ENCODE data around the gene ARHGEF25. TPM values are rescaled to one million over a fixed set of nuclear protein-coding genes. Genes with fewer than 3 reads are reported as not detected.
A peak's percentile ranks its signal among the peaks of the same experiment; 100 is the strongest.

ARHGEF25 gene
- polyA plus RNA-seq, 2 of the 4 experiments (the other 2 are of a cell fraction), result 9.3 to 13.8 TPM

DNA sequence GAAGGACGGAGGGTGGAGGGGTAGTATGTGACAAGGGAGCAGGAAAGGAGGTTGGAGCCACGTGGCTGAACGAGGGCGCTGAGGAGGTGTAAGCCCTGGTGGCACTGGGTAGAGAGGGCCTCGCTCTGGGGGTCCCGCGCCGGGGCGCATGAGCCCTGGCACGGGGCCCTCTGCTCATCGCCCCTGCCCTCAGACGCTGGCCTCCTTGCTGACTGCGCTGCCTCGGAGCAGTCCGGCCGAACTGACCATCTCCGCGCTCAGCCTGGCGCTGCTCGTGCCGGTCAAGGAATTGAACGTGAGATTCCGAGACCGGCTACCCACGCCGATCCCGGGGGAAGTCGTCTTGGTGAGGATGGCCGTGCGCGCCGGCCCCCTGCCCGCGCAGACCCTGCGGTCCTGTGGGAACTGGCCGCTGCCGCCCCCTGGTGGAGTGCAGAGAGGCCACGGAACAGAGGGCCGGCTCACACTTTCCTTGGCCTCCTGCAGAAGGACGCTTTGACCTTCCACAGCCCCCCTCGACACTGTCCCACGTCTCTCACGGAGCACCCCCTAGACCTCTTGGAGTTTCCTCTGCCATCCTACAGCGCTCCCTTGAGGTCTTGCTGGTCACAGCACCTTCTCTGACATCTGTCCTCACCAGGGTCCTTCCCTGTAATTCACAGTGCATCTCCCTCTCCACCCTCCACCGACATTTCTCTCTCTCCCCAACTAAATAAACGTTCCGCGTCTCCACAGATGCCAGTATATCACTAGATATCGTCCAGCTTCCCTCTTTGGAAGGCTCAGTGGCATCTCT, 10.5 kb downstream of the ARHGEF25 start (continued):
- TF ChIP-seq PHF8 (IDR thresholded peaks at IDR 0.05; ENCODE audit: borderline replicate concordance, low read depth) (no peak), ZFP36 (IDR thresholded peaks at IDR 0.05; ENCODE audit: borderline replicate concordance, partially characterized antibody) (no peak), MYC (IDR thresholded peaks at IDR 0.05; ENCODE audit: borderline replicate concordance, low read length) (0 out of 2 replicates have a peak, but pooled peaks have one; percentile 45), MAZ (IDR thresholded peaks at IDR 0.05; ENCODE audit: borderline replicate concordance, low read depth, low read length) (no peak), SREBF2 (IDR thresholded peaks at IDR 0.05) (no peak), JUN (IDR thresholded peaks at IDR 0.05) (no peak), SMC3 (IDR thresholded peaks at IDR 0.05) (peak; percentile 96), ZNF302 (CRISPR knock-in tag; IDR thresholded peaks at IDR 0.05) (no peak), ESRRA (IDR thresholded peaks at IDR 0.05; ENCODE audit: borderline replicate concordance, low read length) (no peak), CHD4 (IDR thresholded peaks at IDR 0.05; ENCODE audit: borderline replicate concordance) (no peak), CBX8 (IDR thresholded peaks at IDR 0.05) (no peak), HDAC2 (IDR thresholded peaks at IDR 0.05) (no peak), HEYL (CRISPR knock-in tag; IDR thresholded peaks at IDR 0.05) (no peak), TFCP2L1 (CRISPR knock-in tag; IDR thresholded peaks at IDR 0.05) (no peak), NFE2L2 (conservative IDR thresholded peaks at IDR 0.05; ENCODE audit: low read length) (no peak), HOXB13 (CRISPR knock-in tag; IDR thresholded peaks at IDR 0.05; ENCODE audit: low read depth) (no peak), BHLHE40 (IDR thresholded peaks at IDR 0.05; ENCODE audit: low read depth, low read length) (no peak), MAFK (IDR thresholded peaks at IDR 0.05; ENCODE audit: partially characterized antibody) (peak; percentile 7), HOXA7 (CRISPR knock-in tag; IDR thresholded peaks at IDR 0.05) (no peak), RNF2 (IDR thresholded peaks at IDR 0.05; ENCODE audit: borderline replicate concordance, low read depth) (no peak), EP300 (IDR thresholded peaks at IDR 0.05) (no peak), POLR2AphosphoS2 (conservative IDR thresholded peaks at IDR 0.05; ENCODE audit: low read length) (no peak), FOXS1 (CRISPR knock-in tag; IDR thresholded peaks at IDR 0.05) (no peak), EHF (CRISPR knock-in tag; IDR thresholded peaks at IDR 0.05) (no peak), CBX2 (IDR thresholded peaks at IDR 0.05; ENCODE audit: borderline replicate concordance, low read depth) (no peak), POLR2A (IDR thresholded peaks at IDR 0.05; ENCODE audit: low read length) (no peak), FOSB (CRISPR knock-in tag; IDR thresholded peaks at IDR 0.05) (no peak), GATA3 (IDR thresholded peaks at IDR 0.05; ENCODE audit: borderline replicate concordance) (no peak), NPAS2 (CRISPR knock-in tag; IDR thresholded peaks at IDR 0.05; ENCODE audit: borderline replicate concordance) (no peak), RFX5 (IDR thresholded peaks at IDR 0.05) (no peak), ZSCAN20 (CRISPR knock-in tag; IDR thresholded peaks at IDR 0.05) (no peak), EHMT2 (IDR thresholded peaks at IDR 0.05; ENCODE audit: low read depth) (no peak), KDM5A (IDR thresholded peaks at IDR 0.05) (no peak)
- TF ChIP-seq, protein P1, sequence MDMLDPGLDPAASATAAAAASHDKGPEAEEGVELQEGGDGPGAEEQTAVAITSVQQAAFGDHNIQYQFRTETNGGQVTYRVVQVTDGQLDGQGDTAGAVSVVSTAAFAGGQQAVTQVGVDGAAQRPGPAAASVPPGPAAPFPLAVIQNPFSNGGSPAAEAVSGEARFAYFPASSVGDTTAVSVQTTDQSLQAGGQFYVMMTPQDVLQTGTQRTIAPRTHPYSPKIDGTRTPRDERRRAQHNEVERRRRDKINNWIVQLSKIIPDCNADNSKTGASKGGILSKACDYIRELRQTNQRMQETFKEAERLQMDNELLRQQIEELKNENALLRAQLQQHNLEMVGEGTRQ (IDR thresholded peaks at IDR 0.05), result no peak
- TF ChIP-seq, protein P2, sequence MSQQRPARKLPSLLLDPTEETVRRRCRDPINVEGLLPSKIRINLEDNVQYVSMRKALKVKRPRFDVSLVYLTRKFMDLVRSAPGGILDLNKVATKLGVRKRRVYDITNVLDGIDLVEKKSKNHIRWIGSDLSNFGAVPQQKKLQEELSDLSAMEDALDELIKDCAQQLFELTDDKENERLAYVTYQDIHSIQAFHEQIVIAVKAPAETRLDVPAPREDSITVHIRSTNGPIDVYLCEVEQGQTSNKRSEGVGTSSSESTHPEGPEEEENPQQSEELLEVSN (IDR thresholded peaks at IDR 0.05; ENCODE audit: borderline replicate concordance, low read depth), result no peak
- TF ChIP-seq, protein P3, sequence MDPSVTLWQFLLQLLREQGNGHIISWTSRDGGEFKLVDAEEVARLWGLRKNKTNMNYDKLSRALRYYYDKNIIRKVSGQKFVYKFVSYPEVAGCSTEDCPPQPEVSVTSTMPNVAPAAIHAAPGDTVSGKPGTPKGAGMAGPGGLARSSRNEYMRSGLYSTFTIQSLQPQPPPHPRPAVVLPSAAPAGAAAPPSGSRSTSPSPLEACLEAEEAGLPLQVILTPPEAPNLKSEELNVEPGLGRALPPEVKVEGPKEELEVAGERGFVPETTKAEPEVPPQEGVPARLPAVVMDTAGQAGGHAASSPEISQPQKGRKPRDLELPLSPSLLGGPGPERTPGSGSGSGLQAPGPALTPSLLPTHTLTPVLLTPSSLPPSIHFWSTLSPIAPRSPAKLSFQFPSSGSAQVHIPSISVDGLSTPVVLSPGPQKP (IDR thresholded peaks at IDR 0.05; ENCODE audit: low read depth, low read length), result no peak
- TF ChIP-seq, protein P4, sequence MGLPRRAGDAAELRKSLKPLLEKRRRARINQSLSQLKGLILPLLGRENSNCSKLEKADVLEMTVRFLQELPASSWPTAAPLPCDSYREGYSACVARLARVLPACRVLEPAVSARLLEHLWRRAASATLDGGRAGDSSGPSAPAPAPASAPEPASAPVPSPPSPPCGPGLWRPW (IDR thresholded peaks at IDR 0.05), result no peak
- TF ChIP-seq, protein P5, sequence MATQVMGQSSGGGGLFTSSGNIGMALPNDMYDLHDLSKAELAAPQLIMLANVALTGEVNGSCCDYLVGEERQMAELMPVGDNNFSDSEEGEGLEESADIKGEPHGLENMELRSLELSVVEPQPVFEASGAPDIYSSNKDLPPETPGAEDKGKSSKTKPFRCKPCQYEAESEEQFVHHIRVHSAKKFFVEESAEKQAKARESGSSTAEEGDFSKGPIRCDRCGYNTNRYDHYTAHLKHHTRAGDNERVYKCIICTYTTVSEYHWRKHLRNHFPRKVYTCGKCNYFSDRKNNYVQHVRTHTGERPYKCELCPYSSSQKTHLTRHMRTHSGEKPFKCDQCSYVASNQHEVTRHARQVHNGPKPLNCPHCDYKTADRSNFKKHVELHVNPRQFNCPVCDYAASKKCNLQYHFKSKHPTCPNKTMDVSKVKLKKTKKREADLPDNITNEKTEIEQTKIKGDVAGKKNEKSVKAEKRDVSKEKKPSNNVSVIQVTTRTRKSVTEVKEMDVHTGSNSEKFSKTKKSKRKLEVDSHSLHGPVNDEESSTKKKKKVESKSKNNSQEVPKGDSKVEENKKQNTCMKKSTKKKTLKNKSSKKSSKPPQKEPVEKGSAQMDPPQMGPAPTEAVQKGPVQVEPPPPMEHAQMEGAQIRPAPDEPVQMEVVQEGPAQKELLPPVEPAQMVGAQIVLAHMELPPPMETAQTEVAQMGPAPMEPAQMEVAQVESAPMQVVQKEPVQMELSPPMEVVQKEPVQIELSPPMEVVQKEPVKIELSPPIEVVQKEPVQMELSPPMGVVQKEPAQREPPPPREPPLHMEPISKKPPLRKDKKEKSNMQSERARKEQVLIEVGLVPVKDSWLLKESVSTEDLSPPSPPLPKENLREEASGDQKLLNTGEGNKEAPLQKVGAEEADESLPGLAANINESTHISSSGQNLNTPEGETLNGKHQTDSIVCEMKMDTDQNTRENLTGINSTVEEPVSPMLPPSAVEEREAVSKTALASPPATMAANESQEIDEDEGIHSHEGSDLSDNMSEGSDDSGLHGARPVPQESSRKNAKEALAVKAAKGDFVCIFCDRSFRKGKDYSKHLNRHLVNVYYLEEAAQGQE (IDR thresholded peaks at IDR 0.05), result no peak

Measured in A549 (cell line).